Adrenal gland (tissue), 12 donors: ENCODE results near the gene FCGR1A. TPM values are rescaled to one million over a fixed set of nuclear protein-coding genes. Genes with fewer than 3 reads are reported as not detected.
"Not testable (repeated sequence)": the region's sequence is repeated elsewhere in the genome, so short reads cannot be mapped to it uniquely, and the experiment has no call there.

Experiments
- DNase-seq, 7 donors: peaks; one replicate each; pipeline ENCODE4 v3.0.0-alpha.2; 2019 to 2020
- H3K27ac ChIP-seq, 5 donors: fragments of 200-600 bp; sonication (generic) in 4 of 5; 1 replicate in 3 of 5; 2 replicates in 2 of 5; pipeline versions ENCODE4 v1.5.1 to v1.8.0; 2016 to 2020; ENCODE audit warnings: mild to moderate bottlenecking in 1 of 5
- H3K27me3 ChIP-seq: fragments of 200-600 bp; 2 replicates; pipeline ENCODE4 v1.8.0; 2021
- H3K36me3 ChIP-seq, 2 donors: fragments of 200-600 bp; replicated peaks in 1 of 2; 1 replicate in 1 of 2; 2 replicates in 1 of 2; pipeline versions ENCODE4 v1.5.1 to v1.8.0; 2018 to 2022
- H3K4me1 ChIP-seq, 2 donors: fragments of 200-600 bp; replicated peaks in 1 of 2; 1 replicate in 1 of 2; 2 replicates in 1 of 2; pipeline versions ENCODE4 v1.5.1 to v1.8.0; 2018 to 2021
- H3K4me3 ChIP-seq, 4 donors: fragments of 200-600 bp; sonication (generic) in 3 of 4; one replicate each; pipeline ENCODE4 v1.5.1; 2016 to 2018
- H3K9me3 ChIP-seq, 3 donors: fragments of 200-600 bp; sonication (generic) in 1 of 3; replicated peaks in 1 of 3; 1 replicate in 2 of 3; 2 replicates in 1 of 3; pipeline versions ENCODE4 v1.5.1 to v1.8.0; 2016 to 2021
- WGBS, 4 donors: extraction: QIAGEN DNeasy Blood & Tissue Kit in 2 of 4; methylation state at CpG; one replicate each; pipeline versions ENCODE4 v1.1.5 to v1.1.7; 2013 to 2017; 5-methylcytosine and 5-hydroxymethylcytosine counted together
- intact Hi-C, 2 donors: fragments of 100-400 bp; cut with DNase I; formaldehyde crosslinking; loops; one replicate each; pipeline versions ENCODE4 v1.14.1 to v1.15.0; 2022 to 2023
- polyA plus RNA-seq, 3 donors: library from polyadenylated mRNA; stranded (reverse); fragments of 200-250 nt in 2 of 3; fragments of 350-450 nt in 1 of 3; fragmentation: Illumina TruSeq in 1 of 3; extraction: RNeasy Lipid Tissue Mini Kit (QIAGEN cat#74804) in 1 of 3; gene quantifications; one replicate each; pipeline ENCODE4 v1.2.3, GENCODE V29; 2013 to 2014
- total RNA-seq, 9 donors: library from RNA; depleted of rRNA in 4 of 9; stranded (reverse); fragments of >200 nt in 4 of 9; fragments of 120-200 nt in 1 of 9; fragmentation: NEBNext Ultra II Directional in 1 of 9; extraction: Animal tissue kit (Norgen Biotek cat#: 25700) in 1 of 9; gene quantifications; one replicate each; pipeline versions ENCODE4 v1.1.0 to v1.2.4, GENCODE V29; 2013 to 2023
- donor health status: healthy with polysubstance abuse.
- donor health status: Bipolar disorder and iron deficiency.
- donor health status: DM: yes; HTN: yes; CAD: no.
- donor health status: DM: no; HTN: no; CAD: no.
- donor health status: DM: no; HTN: no; CAD: no.
- donor health status: DM: yes; HTN: yes; CAD: no.

The FCGR1A gene
- total and polyA plus RNA-seq, 12 donors: 2.3 to 64.2 (median 20.9) TPM

- DNase-seq, H3K9me3 ChIP-seq, H3K27ac ChIP-seq, H3K27me3 ChIP-seq, H3K4me3 ChIP-seq, H3K4me1 ChIP-seq, intact Hi-C loops, H3K36me3 ChIP-seq: not testable (repeated sequence)
- 21 to 63% (median 46%) methylated on average over 1 of the region's 2 CpGs for WGBS, 4 donors
Measured at GRCh38 chr1:149750562-149750961, 31.9 kb upstream of the FCGR1A start.

GRCh38 chr1:149752186-149752585 is 30.3 kb upstream of the FCGR1A start:
- H3K4me3 ChIP-seq, intact Hi-C loops, H3K4me1 ChIP-seq, H3K27me3 ChIP-seq, H3K9me3 ChIP-seq, H3K27ac ChIP-seq, H3K36me3 ChIP-seq, DNase-seq: not testable (repeated sequence)
- WGBS, 4 donors: 82 to 100% (median 95%) methylated on average over 1 of the region's 1 CpG

GRCh38 chr1:149753466-149753865 is 29.0 kb upstream of the FCGR1A start:
- intact Hi-C loops, H3K36me3 ChIP-seq, H3K27me3 ChIP-seq, H3K4me1 ChIP-seq, DNase-seq, H3K4me3 ChIP-seq, H3K27ac ChIP-seq, H3K9me3 ChIP-seq: not testable (repeated sequence)
- 42 to 67% (median 46%) methylated on average over 1 to 2 of the region's 2 CpGs; no CpG with 5 or more reads in 1 of the 4 donors for WGBS, 4 donors

GRCh38 chr1:149755294-149755693 is 27.2 kb upstream of the FCGR1A start:
- H3K36me3 ChIP-seq, H3K4me1 ChIP-seq, H3K4me3 ChIP-seq, H3K27ac ChIP-seq, H3K27me3 ChIP-seq, DNase-seq, intact Hi-C loops, H3K9me3 ChIP-seq: not testable (repeated sequence)
- WGBS, 4 donors: 48 to 70% (median 59%) methylated on average over 2 of the region's 2 CpGs

- WGBS, 4 donors: 55 to 69% (median 62%) methylated on average over 1 to 2 of the region's 2 CpGs
- H3K4me3 ChIP-seq, H3K27ac ChIP-seq, H3K4me1 ChIP-seq, H3K27me3 ChIP-seq, H3K9me3 ChIP-seq, H3K36me3 ChIP-seq, DNase-seq, intact Hi-C loops: not testable (repeated sequence)
Measured at GRCh38 chr1:149762294-149762693, 20.2 kb upstream of the FCGR1A start.

GRCh38 chr1:149764087-149764800 is 18.2 kb upstream of the FCGR1A start:
- H3K9me3 ChIP-seq, H3K36me3 ChIP-seq, H3K4me1 ChIP-seq, H3K27me3 ChIP-seq, H3K27ac ChIP-seq, intact Hi-C loops, H3K4me3 ChIP-seq, DNase-seq: not testable (repeated sequence)
- WGBS, 4 donors: 64 to 80% (median 71%) methylated on average over 1 of the region's 1 CpG; no CpG with 5 or more reads in 1 of the 4 donors

GRCh38 chr1:149766241-149766640 is 16.3 kb upstream of the FCGR1A start:
- DNase-seq, H3K4me1 ChIP-seq, H3K4me3 ChIP-seq, H3K27me3 ChIP-seq, H3K36me3 ChIP-seq, H3K27ac ChIP-seq, intact Hi-C loops, H3K9me3 ChIP-seq: not testable (repeated sequence)
- WGBS, 4 donors: 80 to 83% (median 80%) methylated on average over 1 of the region's 1 CpG; no CpG with 5 or more reads in 1 of the 4 donors

- H3K27ac ChIP-seq, DNase-seq, H3K4me1 ChIP-seq, H3K4me3 ChIP-seq, intact Hi-C loops, H3K9me3 ChIP-seq, H3K27me3 ChIP-seq, H3K36me3 ChIP-seq: not testable (repeated sequence)
- WGBS, 4 donors: no CpG with 5 or more reads among the region's 1 CpG
Measured at GRCh38 chr1:149769216-149769615, 13.3 kb upstream of the FCGR1A start.

GRCh38 chr1:149770661-149771060 is 11.8 kb upstream of the FCGR1A start:
- H3K27ac ChIP-seq, H3K27me3 ChIP-seq, H3K4me1 ChIP-seq, H3K36me3 ChIP-seq, H3K4me3 ChIP-seq, DNase-seq, H3K9me3 ChIP-seq, intact Hi-C loops: not testable (repeated sequence)
- WGBS, 4 donors: 69 to 90% (median 81%) methylated on average over 3 to 4 of the region's 4 CpGs

GRCh38 chr1:149771653-149772425 is 10.7 kb upstream of the FCGR1A start:
- H3K4me3 ChIP-seq, intact Hi-C loops, H3K9me3 ChIP-seq, DNase-seq, H3K27me3 ChIP-seq, H3K36me3 ChIP-seq, H3K27ac ChIP-seq, H3K4me1 ChIP-seq: not testable (repeated sequence)
- WGBS, 4 donors: 67 to 74% methylated on average over 1 of the region's 4 CpGs; no CpG with 5 or more reads in 2 of the 4 donors

GRCh38 chr1:149775510-149776147 is 6.9 kb upstream of the FCGR1A start:
- intact Hi-C loops, H3K27ac ChIP-seq, H3K4me1 ChIP-seq, H3K27me3 ChIP-seq, H3K36me3 ChIP-seq, H3K9me3 ChIP-seq, DNase-seq, H3K4me3 ChIP-seq: not testable (repeated sequence)
- 0 to 23% (median 14%) methylated on average over 1 of the region's 3 CpGs for WGBS, 4 donors
